GM19324 (cell line): Measurements from ENCODE around the gene HDDC2.
"Not testable (repeated sequence)": the region's sequence is repeated elsewhere in the genome, so short reads cannot be mapped to it uniquely, and the experiment has no call there.

Source experiments
- ATAC-seq: cut with Tn5 transposase; IDR thresholded peaks from one replicate; pipeline ENCODE4 v1.9.1; 2021; ENCODE audit warnings: mild to moderate bottlenecking, moderate library complexity; ENCODE audit not compliant: unreplicated experiment, low FRiP score

Gene HDDC2

GRCh38 chr6:125307150-125307838, 5.5 kb upstream of the HDDC2 start:
- ATAC-seq: no peak

- no peak for ATAC-seq
Observed at GRCh38 chr6:125306756-125307149, 5.0 kb upstream of the HDDC2 start.

- no peak for ATAC-seq
Observed at GRCh38 chr6:125304970-125305660, 3.3 kb upstream of the HDDC2 start.

GRCh38 chr6:125303512-125303854, 1.7 kb upstream of the HDDC2 start:
- ATAC-seq: no peak

- no peak for ATAC-seq
Observed at GRCh38 chr6:125302840-125303511, 1.2 kb upstream of the HDDC2 start.

- ATAC-seq: no peak
Observed at GRCh38 chr6:125300992-125301434, 754 bp downstream of the HDDC2 start.

- no peak for ATAC-seq
Observed at GRCh38 chr6:125299257-125299656, 2.5 kb downstream of the HDDC2 start.

- ATAC-seq: no peak
Observed at GRCh38 chr6:125296471-125296870, 5.3 kb downstream of the HDDC2 start.

GRCh38 chr6:125294925-125295324, 6.8 kb downstream of the HDDC2 start:
- no peak for ATAC-seq

GRCh38 chr6:125294036-125294435, 7.7 kb downstream of the HDDC2 start:
- no peak for ATAC-seq

GRCh38 chr6:125293587-125293986, 8.2 kb downstream of the HDDC2 start:
- no peak for ATAC-seq

- ATAC-seq: no peak
Observed at GRCh38 chr6:125287718-125288117, 14.0 kb downstream of the HDDC2 start.

GRCh38 chr6:125285936-125286335, 15.8 kb downstream of the HDDC2 start:
- ATAC-seq: no peak

- no peak for ATAC-seq
Observed at GRCh38 chr6:125285353-125285752, 16.4 kb downstream of the HDDC2 start.

- not testable (repeated sequence) for ATAC-seq
Observed at GRCh38 chr6:125282470-125282869, 19.3 kb downstream of the HDDC2 start.

- ATAC-seq: not testable (repeated sequence)
Observed at GRCh38 chr6:125280370-125281035, 21.3 kb downstream of the HDDC2 start.

GRCh38 chr6:125279961-125280360, 21.8 kb downstream of the HDDC2 start:
- ATAC-seq: no peak

GRCh38 chr6:125277838-125278237, 23.9 kb downstream of the HDDC2 start:
- ATAC-seq: no peak

GRCh38 chr6:125275779-125276178, 26.0 kb downstream of the HDDC2 start:
- no peak for ATAC-seq

GRCh38 chr6:125274935-125275334, 26.8 kb downstream of the HDDC2 start:
- no peak for ATAC-seq

GRCh38 chr6:125273965-125274364, 27.8 kb downstream of the HDDC2 start:
- ATAC-seq: no peak
